Upper lobe of left lung (tissue), 4 donors: Measurements from ENCODE around the gene SLC48A1.

Experiments
- CTCF ChIP-seq, 6 experiments: fragments of 450-650 bp in 4 of 6; fragments of 200-600 bp in 2 of 6; sonication (generic) in 2 of 6; IDR thresholded peaks; one replicate each; pipeline ENCODE4 v1.5.1; 2016 to 2019; ENCODE audit warnings: antibody characterized with exemption in 6 of 6
- POLR2A ChIP-seq, 4 donors: fragments of 450-650 bp; IDR thresholded peaks; one replicate each; pipeline ENCODE4 v1.5.1; 2016 to 2017; ENCODE audit warnings: antibody characterized with exemption in 4 of 4, mild to moderate bottlenecking in 2 of 4

DNA sequence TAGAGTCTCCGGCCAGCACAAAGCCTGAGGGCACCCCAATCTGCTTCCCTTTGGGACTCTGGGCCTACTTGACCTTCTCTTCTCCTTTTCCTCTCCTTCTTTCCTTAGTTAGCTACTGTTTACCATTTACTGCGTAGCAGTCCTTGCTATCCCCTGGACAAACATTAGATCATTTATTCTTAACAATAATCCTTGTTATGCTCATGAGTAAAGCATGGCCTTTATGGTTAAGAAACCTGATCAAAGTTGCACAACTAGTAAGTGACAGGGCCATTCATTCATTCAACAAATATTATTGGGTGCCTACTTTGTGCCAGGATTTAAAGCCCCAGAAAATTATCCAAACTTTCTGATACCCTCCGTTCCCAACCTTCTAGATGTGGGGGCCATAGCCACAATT lies 49.8 kb downstream of the SLC48A1 start:
- TF ChIP-seq POLR2A (IDR thresholded peaks at IDR 0.05) (no peak), CTCF (IDR thresholded peaks at IDR 0.05) (no peak)
